HEK293T (cell line): ENCODE measurements around the gene LMF1.

ENCODE experiments used
- CTCF ChIA-PET: fragments of 350-600 bp; formaldehyde crosslinking; extraction: SDS; loops from one replicate; lab custom pipeline; 2021; ENCODE audit warnings: antibody characterized with exemption, inconsistent platforms; lab: Yijun Ruan, JAX
- POLR2A ChIA-PET: fragments of 350-600 bp; formaldehyde crosslinking; extraction: SDS; loops from one replicate; lab custom pipeline; 2020; ENCODE audit warnings: antibody characterized with exemption, inconsistent platforms; lab: Yijun Ruan, JAX
- DNase-seq: peaks from one replicate; pipeline ENCODE4 v3.0.0; 2012; ENCODE audit warnings: mixed read lengths; ENCODE audit errors: extremely low spot score
- ARNT ChIP-seq: fragments of 450-650 bp; IDR thresholded peaks from 2 replicates; pipeline ENCODE4 v1.6.1; 2017; ENCODE audit warnings: mild to moderate bottlenecking
- BHLHE40 ChIP-seq: fragments of 450-650 bp; IDR thresholded peaks from 2 replicates; pipeline ENCODE4 v1.6.1; 2016; ENCODE audit warnings: mild to moderate bottlenecking, moderate library complexity, borderline replicate concordance
- CTBP1 ChIP-seq: fragments of 450-650 bp; IDR thresholded peaks from 2 replicates; pipeline ENCODE4 v1.6.1; 2016; ENCODE audit warnings: borderline replicate concordance
- ELF4 ChIP-seq: fragments of 450-650 bp; IDR thresholded peaks from 2 replicates; pipeline ENCODE4 v1.6.1; 2017; ENCODE audit warnings: antibody characterized with exemption
- FOXA1 ChIP-seq: fragments of 450-650 bp; IDR thresholded peaks from 2 replicates; pipeline ENCODE4 v1.6.1; 2016; ENCODE audit warnings: mild to moderate bottlenecking
- FOXK2 ChIP-seq: fragments of 450-650 bp; IDR thresholded peaks from 2 replicates; pipeline ENCODE4 v1.6.1; 2016; ENCODE audit warnings: mild to moderate bottlenecking
- FOXM1 ChIP-seq: fragments of 450-650 bp; IDR thresholded peaks from 2 replicates; pipeline ENCODE4 v1.6.1; 2017; ENCODE audit warnings: mild to moderate bottlenecking, borderline replicate concordance
- HDGF ChIP-seq: fragments of 450-650 bp; IDR thresholded peaks from 2 replicates; pipeline ENCODE4 v1.6.1; 2017; ENCODE audit warnings: antibody characterized with exemption, borderline replicate concordance
- L3MBTL2 ChIP-seq: fragments of 450-650 bp; conservative IDR thresholded peaks from 2 replicates; pipeline ENCODE4 v1.6.1; 2016; ENCODE audit warnings: mild to moderate bottlenecking
- LEF1 ChIP-seq: fragments of 450-650 bp; IDR thresholded peaks from 2 replicates; pipeline ENCODE4 v1.6.1; 2017; ENCODE audit warnings: mild to moderate bottlenecking, borderline replicate concordance
- NFRKB ChIP-seq: fragments of 450-650 bp; IDR thresholded peaks from 2 replicates; pipeline ENCODE4 v1.6.1; 2016; ENCODE audit warnings: mild to moderate bottlenecking, moderate library complexity
- PKNOX1 ChIP-seq: fragments of 450-650 bp; IDR thresholded peaks from 2 replicates; pipeline ENCODE4 v1.6.1; 2016
- SP1 ChIP-seq: fragments of 450-650 bp; IDR thresholded peaks from 2 replicates; pipeline ENCODE4 v1.6.1; 2017
- SUZ12 ChIP-seq: fragments of 450-650 bp; IDR thresholded peaks from 2 replicates; pipeline ENCODE4 v1.6.1; 2016; ENCODE audit warnings: mild to moderate bottlenecking
- TARDBP ChIP-seq: fragments of 450-650 bp; IDR thresholded peaks from 2 replicates; pipeline ENCODE4 v1.6.1; 2016
- ZNF384 ChIP-seq: fragments of 450-650 bp; IDR thresholded peaks from 2 replicates; pipeline ENCODE4 v1.6.1; 2016

LMF1 gene

GRCh38 chr16:983044-984030 is 12.6 kb upstream of the LMF1 start:
- POLR2A ChIA-PET, result no interaction called here

GRCh38 chr16:982145-983043 is 11.6 kb upstream of the LMF1 start:
- TF ChIP-seq FOXA1, result no peak
- TF ChIP-seq HDGF, result no peak
- no peak for TF ChIP-seq TARDBP
- no peak for TF ChIP-seq FOXM1
- TF ChIP-seq L3MBTL2, result no peak
- no peak for TF ChIP-seq NFRKB
- no peak for TF ChIP-seq PKNOX1
- TF ChIP-seq ZNF384, result no peak
- TF ChIP-seq BHLHE40, result no peak
- no peak for TF ChIP-seq SP1
- TF ChIP-seq CTBP1, result no peak
- no peak for TF ChIP-seq LEF1
- no peak for TF ChIP-seq SUZ12
- no peak for TF ChIP-seq ARNT
- TF ChIP-seq ELF4, result no peak
- TF ChIP-seq FOXK2, result no peak
- DNase-seq, result no peak
- CTCF ChIA-PET, result no interaction called here
- POLR2A ChIA-PET, result interaction anchor here (1.5 kb wide), 1 partner anchor 9 kb away, joined by 6 read pairs; no protein-coding TSS in a partner anchor

More at GRCh38 chr16:983044-984030, 12.6 kb upstream of the LMF1 start:
- DNase-seq, result no peak
- TF ChIP-seq ARNT, result no peak
- CTCF ChIA-PET, result no interaction called here

- TF ChIP-seq CTBP1 (no peak), PKNOX1 (no peak), BHLHE40 (no peak), FOXK2 (no peak), LEF1 (no peak), L3MBTL2 (no peak), ARNT (no peak), TARDBP (no peak), FOXM1 (no peak), SUZ12 (no peak)
- no peak for DNase-seq
- ChIA-PET POLR2A (interaction anchor here (0.6 to 1.5 kb wide), 4 partner anchors 9 to 24 kb away, joined by 3 to 6 read pairs (median 4); no protein-coding TSS in a partner anchor), CTCF (no interaction called here)
These were observed 10.9 kb upstream of the LMF1 start, which contains the start of gene SOX8 for GRCh38 chr16:981695-982144. Gene SOX8 (plus strand): TSS chr16:981770. CDS start chr16:981923, 153 bp downstream.

GRCh38 chr16:980595-980854 is 9.7 kb upstream of the LMF1 start:
- no peak for DNase-seq
- POLR2A ChIA-PET, result interaction anchor here (0.8 kb wide), 1 partner anchor 11 kb away, joined by 4 read pairs; no protein-coding TSS in a partner anchor
- TF ChIP-seq ZNF384, result no peak
- TF ChIP-seq SUZ12, result no peak
- TF ChIP-seq L3MBTL2, result no peak
- no peak for TF ChIP-seq NFRKB
- no peak for TF ChIP-seq FOXK2
- no peak for TF ChIP-seq CTBP1
- TF ChIP-seq SP1, result no peak
- TF ChIP-seq HDGF, result no peak
- TF ChIP-seq TARDBP, result no peak
- no peak for TF ChIP-seq BHLHE40
- TF ChIP-seq LEF1, result no peak
- TF ChIP-seq PKNOX1, result no peak
- TF ChIP-seq ELF4, result no peak
- no peak for TF ChIP-seq FOXM1
- no peak for TF ChIP-seq ARNT
- no peak for TF ChIP-seq FOXA1
- CTCF ChIA-PET, result interaction anchor here (1.2 kb wide), 1 partner anchor 77 kb away, joined by 3 read pairs; no protein-coding TSS in a partner anchor

GRCh38 chr16:979859-980594 is 9.2 kb upstream of the LMF1 start:
- ChIA-PET POLR2A (interaction anchor here (0.8 to 1.6 kb wide), 2 partner anchors 10 kb away, joined by 3 to 4 read pairs; no protein-coding TSS in a partner anchor), CTCF (interaction anchor here (1.2 kb wide), 1 partner anchor 77 kb away, joined by 3 read pairs; no protein-coding TSS in a partner anchor)
- TF ChIP-seq FOXA1, result no peak
- no peak for TF ChIP-seq ELF4
- no peak for TF ChIP-seq HDGF
- no peak for TF ChIP-seq L3MBTL2
- TF ChIP-seq ARNT, result no peak
- TF ChIP-seq CTBP1, result no peak
- TF ChIP-seq SUZ12, result no peak
- TF ChIP-seq LEF1, result no peak
- TF ChIP-seq NFRKB, result no peak
- no peak for TF ChIP-seq PKNOX1
- no peak for TF ChIP-seq FOXM1
- TF ChIP-seq SP1, result no peak
- no peak for TF ChIP-seq TARDBP
- TF ChIP-seq BHLHE40, result no peak
- no peak for TF ChIP-seq FOXK2
- TF ChIP-seq ZNF384, result no peak
- no peak for DNase-seq
